Measurements from ENCODE around the gene EME2. TPM values are rescaled to one million over a fixed set of nuclear protein-coding genes. Genes with fewer than 3 reads are reported as not detected.

EME2 gene
- total and polyA plus RNA-seq, 3 donors from 2014 or later, result 12.5 to 34.2 (median 20.3) TPM

DNA sequence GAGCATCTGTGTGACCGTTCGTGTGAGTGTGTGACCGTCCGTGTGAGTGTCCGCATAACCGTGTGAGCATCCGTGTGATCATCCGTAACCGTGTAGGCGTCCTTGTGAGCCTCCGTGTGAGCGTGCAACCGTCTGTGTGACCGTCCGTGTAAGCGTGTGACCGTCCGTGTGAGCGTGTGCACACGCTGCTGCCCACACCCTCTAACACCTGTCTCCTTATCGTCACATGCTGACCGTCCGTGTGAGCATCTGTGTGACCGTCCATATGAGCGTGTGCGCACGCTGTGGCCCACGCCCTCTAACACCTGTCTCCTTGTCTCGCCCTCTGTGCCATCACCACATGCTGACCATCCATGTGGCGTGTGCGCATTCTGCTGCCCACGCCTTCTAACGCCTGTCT is 32.4 kb upstream of the EME2 start:
- H3K9me3 ChIP-seq, result no peaks in the 10 kb centered on the region
- H3K4me1 ChIP-seq, result no peaks in the 10 kb centered on the region
- H3K4me3 ChIP-seq, result no peak overlapping the region
- TF ChIP-seq POLR2A (IDR thresholded peaks at IDR 0.05) (no peak), CTCF (IDR thresholded peaks at IDR 0.05) (no peak)
- H3K27ac ChIP-seq, result no peak overlapping the region
- H3K36me3 ChIP-seq (ENCODE audit: low read depth, missing control alignments), result no peaks in the 10 kb centered on the region
- no peaks in the 10 kb centered on the region for H3K27me3 ChIP-seq
- DNase-seq, result no peak
- WGBS, 2 donors, result 90 to 92% methylated on average over 32 to 33 of the region's 33 CpGs
- intact Hi-C loops (cut with DNase I; ENCODE audit: low total_unique reads), result no loop called here

GRCh38 chr16:1740781-1741490 is 31.7 kb upstream of the EME2 start:
- H3K9me3 ChIP-seq, result no peaks in the 10 kb centered on the region
- H3K4me1 ChIP-seq, result no peaks in the 10 kb centered on the region
- no peaks in the 10 kb centered on the region for H3K27me3 ChIP-seq
- no peak overlapping the region for H3K4me3 ChIP-seq
- no peaks in the 10 kb centered on the region for H3K36me3 ChIP-seq (ENCODE audit: low read depth, missing control alignments)
- no peak overlapping the region for H3K27ac ChIP-seq
- no peak for DNase-seq
- TF ChIP-seq POLR2A (IDR thresholded peaks at IDR 0.05) (no peak), CTCF (IDR thresholded peaks at IDR 0.05) (no peak)
- WGBS, 2 donors, result 88 to 91% methylated on average over 22 to 30 of the region's 30 CpGs
- intact Hi-C loops (cut with DNase I; ENCODE audit: low total_unique reads), result no loop called here

DNA sequence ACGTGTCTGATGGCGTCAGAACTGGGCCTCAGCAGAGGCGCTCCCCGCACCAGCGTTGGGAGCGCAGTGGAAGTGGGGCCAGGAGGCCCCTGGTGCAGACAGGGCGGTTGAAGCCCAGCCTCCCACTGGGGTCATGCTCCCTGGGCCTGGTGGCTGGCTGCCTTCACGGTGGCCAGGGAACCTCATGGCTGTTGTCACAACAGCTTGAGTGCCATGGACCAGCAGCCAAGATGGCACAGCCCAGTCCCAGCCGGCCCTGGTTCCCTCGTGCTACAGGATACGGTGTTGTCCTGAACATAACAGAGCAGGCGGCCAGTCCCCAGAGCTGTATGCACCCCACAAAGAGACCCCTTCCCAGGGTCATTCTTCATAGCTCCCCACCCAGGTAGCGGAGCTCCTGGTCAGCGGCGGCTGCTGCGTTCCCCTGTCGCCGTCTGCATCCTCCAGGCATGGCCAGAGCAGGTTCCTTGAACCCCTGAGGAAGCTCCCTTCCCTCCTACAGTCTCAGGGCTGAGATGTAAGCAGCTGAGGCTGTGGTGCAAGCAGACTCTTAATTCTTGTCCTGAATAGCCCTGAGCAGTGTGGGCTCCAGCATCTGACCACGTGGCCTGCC is 31.0 kb upstream of the EME2 start:
- Histone ChIP-seq H3K27ac (no peak overlapping the region), H3K4me1 (no peaks in the 10 kb centered on the region), H3K36me3 (ENCODE audit: low read depth, missing control alignments) (no peaks in the 10 kb centered on the region), H3K27me3 (no peaks in the 10 kb centered on the region), H3K9me3 (no peaks in the 10 kb centered on the region), H3K4me3 (no peak overlapping the region)
- WGBS, 2 donors, result 89 to 91% methylated on average over 11 to 18 of the region's 19 CpGs
- no peak for TF ChIP-seq CTCF (IDR thresholded peaks at IDR 0.05)
- TF ChIP-seq POLR2A (IDR thresholded peaks at IDR 0.05), result no peak
- intact Hi-C loops (cut with DNase I; ENCODE audit: low total_unique reads), result no loop called here
- DNase-seq, result no peak

GRCh38 chr16:1743376-1744337 is 29.0 kb upstream of the EME2 start:
- no peak for DNase-seq
- TF ChIP-seq CTCF (IDR thresholded peaks at IDR 0.05), result no peak
- no peak for TF ChIP-seq POLR2A (IDR thresholded peaks at IDR 0.05)
- no peaks in the 10 kb centered on the region for H3K9me3 ChIP-seq
- intact Hi-C loops (cut with DNase I; ENCODE audit: low total_unique reads), result no loop called here
- H3K27ac ChIP-seq, result no peak overlapping the region
- no peaks in the 10 kb centered on the region for H3K36me3 ChIP-seq (ENCODE audit: low read depth, missing control alignments)
- H3K4me1 ChIP-seq, result no peaks in the 10 kb centered on the region
- no peaks in the 10 kb centered on the region for H3K27me3 ChIP-seq
- 87 to 96% methylated on average over 18 to 32 of the region's 32 CpGs for whole genome bisulfite sequencing, 2 donors
- H3K4me3 ChIP-seq, result no peak overlapping the region

Data from testis (tissue), 3 donors.